Neural cell (in vitro differentiated cells): ENCODE data around the gene GRWD1.

Source experiments
- SMC3 ChIP-seq: fragments of 450-650 bp; conservative IDR thresholded peaks from 2 replicates; pipeline ENCODE4 v1.6.1; 2014; ENCODE audit warnings: antibody characterized with exemption, mild to moderate bottlenecking, moderate library complexity; ENCODE audit not compliant: poor library complexity
- TF ChIP-seq, protein P1 (sequence below): fragments of 450-650 bp; IDR thresholded peaks from 2 replicates; pipeline ENCODE4 v1.5.1; 2014; ENCODE audit warnings: antibody characterized with exemption, mild to moderate bottlenecking, moderate library complexity; ENCODE audit not compliant: poor library complexity, severe bottlenecking

DNA sequence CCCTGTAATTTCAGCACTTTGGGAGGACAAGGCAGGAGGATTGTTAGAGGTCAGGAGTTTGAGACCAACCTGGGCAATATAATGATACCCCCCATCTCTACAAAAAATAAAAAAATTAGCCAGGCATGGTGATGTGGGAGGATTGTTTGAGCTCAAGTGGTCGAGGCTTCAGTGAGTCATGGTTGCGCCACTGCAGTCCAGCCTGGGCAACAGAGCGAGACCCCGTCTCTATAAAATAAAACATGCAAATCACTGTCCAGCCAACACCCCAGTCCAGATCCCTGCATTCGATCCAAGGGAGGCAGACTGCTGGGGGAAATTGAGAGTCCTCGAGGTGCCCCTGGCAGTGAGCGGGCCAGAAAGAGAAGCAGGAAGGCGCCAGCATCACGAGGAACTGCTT is 30.4 kb downstream of the GRWD1 start:
- TF ChIP-seq, protein P1, sequence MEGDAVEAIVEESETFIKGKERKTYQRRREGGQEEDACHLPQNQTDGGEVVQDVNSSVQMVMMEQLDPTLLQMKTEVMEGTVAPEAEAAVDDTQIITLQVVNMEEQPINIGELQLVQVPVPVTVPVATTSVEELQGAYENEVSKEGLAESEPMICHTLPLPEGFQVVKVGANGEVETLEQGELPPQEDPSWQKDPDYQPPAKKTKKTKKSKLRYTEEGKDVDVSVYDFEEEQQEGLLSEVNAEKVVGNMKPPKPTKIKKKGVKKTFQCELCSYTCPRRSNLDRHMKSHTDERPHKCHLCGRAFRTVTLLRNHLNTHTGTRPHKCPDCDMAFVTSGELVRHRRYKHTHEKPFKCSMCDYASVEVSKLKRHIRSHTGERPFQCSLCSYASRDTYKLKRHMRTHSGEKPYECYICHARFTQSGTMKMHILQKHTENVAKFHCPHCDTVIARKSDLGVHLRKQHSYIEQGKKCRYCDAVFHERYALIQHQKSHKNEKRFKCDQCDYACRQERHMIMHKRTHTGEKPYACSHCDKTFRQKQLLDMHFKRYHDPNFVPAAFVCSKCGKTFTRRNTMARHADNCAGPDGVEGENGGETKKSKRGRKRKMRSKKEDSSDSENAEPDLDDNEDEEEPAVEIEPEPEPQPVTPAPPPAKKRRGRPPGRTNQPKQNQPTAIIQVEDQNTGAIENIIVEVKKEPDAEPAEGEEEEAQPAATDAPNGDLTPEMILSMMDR = no peak
- TF ChIP-seq SMC3 = no peak
